ENCODE results near the gene SCN8A.

Gene SCN8A

GRCh38 chr12:51851413-51852124 is 260.5 kb downstream of the SCN8A start:
- TF ChIP-seq CTCF (IDR thresholded peaks at IDR 0.05; ENCODE audit: extremely low read depth, missing control alignments): no peak
- DNase-seq (ENCODE audit: low spot score): no peak

- no peak for TF ChIP-seq CTCF (IDR thresholded peaks at IDR 0.05; ENCODE audit: extremely low read depth, missing control alignments)
- no peak for DNase-seq (ENCODE audit: low spot score)
Measured at GRCh38 chr12:51852404-51853137, 261.5 kb downstream of the SCN8A start.

- TF ChIP-seq CTCF (IDR thresholded peaks at IDR 0.05; ENCODE audit: extremely low read depth, missing control alignments): no peak
- no peak for DNase-seq (ENCODE audit: low spot score)
Measured at GRCh38 chr12:51855586-51856428, 264.8 kb downstream of the SCN8A start.

- no peak for DNase-seq (ENCODE audit: low spot score)
- TF ChIP-seq CTCF (IDR thresholded peaks at IDR 0.05; ENCODE audit: extremely low read depth, missing control alignments): no peak
Measured at GRCh38 chr12:51860986-51861385, 270.0 kb downstream of the SCN8A start.
